Adrenal gland (tissue), 5 donors: ENCODE measurements around the gene RASSF8.

Experiments used
- CTCF ChIP-seq, 6 experiments: fragments of 450-650 bp in 4 of 6; fragments of 200-600 bp in 2 of 6; sonication (generic) in 1 of 6; IDR thresholded peaks; 1 replicate in 5 of 6; 2 replicates in 1 of 6; pipeline versions ENCODE4 v1.5.1 to v1.8.0; 2016 to 2021; ENCODE audit warnings: antibody characterized with exemption in 6 of 6, mild to moderate bottlenecking in 2 of 6, moderate library complexity in 1 of 6
- POLR2A ChIP-seq, 2 donors: fragments of 450-650 bp; IDR thresholded peaks; one replicate each; pipeline ENCODE4 v1.6.1; 2017; ENCODE audit warnings: antibody characterized with exemption in 2 of 2, mild to moderate bottlenecking in 2 of 2, moderate library complexity in 1 of 2
- donor health status: DM: no; HTN: no; CAD: no.

DNA sequence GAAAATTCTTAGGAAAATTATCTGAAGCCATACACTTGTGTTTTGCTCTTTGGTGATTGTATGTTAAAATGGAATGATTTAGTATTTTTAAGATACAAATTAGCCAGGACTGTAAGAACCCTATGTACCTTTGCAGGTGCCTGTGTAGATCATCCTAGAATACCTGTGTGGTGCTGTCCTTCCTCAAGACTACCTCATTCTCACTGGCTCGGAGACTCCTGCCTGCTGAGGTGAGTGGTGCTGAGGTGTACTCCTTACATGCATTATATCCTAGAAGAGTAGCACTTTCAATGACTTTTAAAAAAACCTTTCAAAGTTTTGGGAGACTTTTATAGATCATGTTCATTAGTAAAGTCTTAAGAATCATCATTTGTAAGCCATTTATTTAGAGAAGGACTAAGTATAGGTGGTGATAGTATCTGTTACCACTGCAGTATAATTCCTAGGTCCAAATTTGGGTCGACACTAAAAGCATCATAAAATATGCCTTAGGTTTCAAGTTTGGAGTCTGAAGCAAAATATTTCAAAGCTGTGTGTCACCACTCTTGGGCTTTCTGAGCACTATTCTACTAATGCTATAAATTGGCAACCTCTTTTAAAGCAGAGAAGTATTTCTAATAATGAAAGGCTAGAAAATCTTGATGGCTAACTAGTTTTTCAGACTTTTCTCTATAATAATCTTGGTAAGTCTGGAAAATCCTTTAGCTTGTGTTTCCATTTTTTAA, 36.6 kb downstream of the RASSF8 start:
- no peak for TF ChIP-seq CTCF (IDR thresholded peaks at IDR 0.05)
- TF ChIP-seq POLR2A (IDR thresholded peaks at IDR 0.05) = no peak
